Stimulated activated memory B cell treated with anti-CD40 and anti-IgM and Interleukin-4, amounts not matched to agents 10 μg/mL and 1 μg/mL and 100 μg/mL, for 72 hours (primary cell): ENCODE measurements around the gene GSG1L.
A peak's percentile ranks its signal among the peaks of the same experiment; 100 is the strongest.

Experiments
- ATAC-seq: fragments of 150-1000 bp; cut with Tn5 transposase; 2 replicates; pipeline ENCODE4 v1.10.0; 2021
- H3K27ac Mint-ChIP-seq: one replicate; pipeline ENCODE4 v1.8.0; 2022; ENCODE audit warnings: mild to moderate bottlenecking, mixed read lengths
- H3K27me3 Mint-ChIP-seq: one replicate; pipeline ENCODE4 v1.8.0; 2022; ENCODE audit warnings: mixed read lengths
- H3K36me3 Mint-ChIP-seq: one replicate; pipeline ENCODE4 v1.8.0; 2022; ENCODE audit warnings: mixed read lengths
- H3K4me1 Mint-ChIP-seq: one replicate; pipeline ENCODE4 v1.8.0; 2022; ENCODE audit warnings: mixed read lengths
- H3K4me3 Mint-ChIP-seq: one replicate; pipeline ENCODE4 v1.8.0; 2022; ENCODE audit warnings: mild to moderate bottlenecking, moderate library complexity, mixed read lengths
- H3K9me3 Mint-ChIP-seq: one replicate; pipeline ENCODE4 v1.8.0; 2022; ENCODE audit warnings: mixed read lengths

GSG1L gene

DNA sequence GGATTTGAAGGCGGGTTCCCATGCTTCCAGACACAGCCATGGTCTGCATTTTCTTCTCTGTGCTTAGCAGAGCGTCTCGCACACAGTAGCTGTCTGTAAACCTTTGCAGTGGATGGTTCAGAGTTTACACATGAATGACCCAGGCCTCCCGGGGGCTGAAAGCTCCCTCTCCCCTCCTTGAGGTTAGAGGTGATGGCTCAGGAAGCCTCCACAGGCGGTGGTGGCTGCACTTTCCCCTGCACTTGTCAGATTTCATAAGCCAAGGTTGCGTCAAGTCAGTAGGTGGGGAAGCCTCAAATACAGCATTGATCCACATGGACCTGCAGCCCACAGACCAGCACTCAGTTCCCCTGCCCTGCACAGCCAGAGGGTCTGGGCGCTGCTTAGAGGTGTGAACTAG lies 301.7 kb downstream of the GSG1L start:
- no peaks in the 10 kb centered on the region for H3K4me1 Mint-ChIP-seq
- no peaks in the 10 kb centered on the region for H3K27me3 Mint-ChIP-seq
- no peak for ATAC-seq
- peaks cover 89% of the 10 kb centered on the region for H3K36me3 Mint-ChIP-seq
- H3K9me3 Mint-ChIP-seq = no peaks in the 10 kb centered on the region
- H3K4me3 Mint-ChIP-seq = no peak overlapping the region
- H3K27ac Mint-ChIP-seq = no peak overlapping the region

DNA sequence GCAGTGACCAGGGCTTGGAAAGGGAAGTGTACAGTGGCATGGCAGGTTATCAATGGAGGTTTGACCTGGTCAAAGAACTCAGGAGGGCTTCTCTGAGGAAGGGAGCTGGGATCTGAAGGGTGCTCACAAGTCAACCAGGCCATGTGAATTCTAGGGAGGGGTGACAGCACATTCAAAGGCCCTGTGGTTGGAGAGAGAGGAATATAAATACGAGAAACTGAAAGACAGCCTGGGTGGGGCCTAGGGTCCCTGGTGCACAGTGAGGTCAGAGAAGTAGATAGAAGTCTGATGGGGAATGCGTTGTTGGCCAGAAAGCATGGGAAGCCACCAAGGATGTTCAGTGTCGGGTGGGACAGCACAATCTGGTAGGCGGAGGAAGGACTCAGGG lies 302.7 kb downstream of the GSG1L start:
- no peaks in the 10 kb centered on the region for H3K9me3 Mint-ChIP-seq
- H3K27me3 Mint-ChIP-seq = no peaks in the 10 kb centered on the region
- H3K36me3 Mint-ChIP-seq = peaks cover 89% of the 10 kb centered on the region
- H3K4me3 Mint-ChIP-seq = no peak overlapping the region
- ATAC-seq = no peak
- no peak overlapping the region for H3K27ac Mint-ChIP-seq
- no peaks in the 10 kb centered on the region for H3K4me1 Mint-ChIP-seq

GRCh38 chr16:27759967-27760788 lies 303.3 kb downstream of the GSG1L start:
- Mint-ChIP-seq H3K27me3 (no peaks in the 10 kb centered on the region), H3K4me3 (no peak overlapping the region), H3K9me3 (no peaks in the 10 kb centered on the region), H3K4me1 (no peaks in the 10 kb centered on the region), H3K27ac (no peak overlapping the region), H3K36me3 (peaks cover 86% of the 10 kb centered on the region)
- ATAC-seq = peak; percentile 84

DNA sequence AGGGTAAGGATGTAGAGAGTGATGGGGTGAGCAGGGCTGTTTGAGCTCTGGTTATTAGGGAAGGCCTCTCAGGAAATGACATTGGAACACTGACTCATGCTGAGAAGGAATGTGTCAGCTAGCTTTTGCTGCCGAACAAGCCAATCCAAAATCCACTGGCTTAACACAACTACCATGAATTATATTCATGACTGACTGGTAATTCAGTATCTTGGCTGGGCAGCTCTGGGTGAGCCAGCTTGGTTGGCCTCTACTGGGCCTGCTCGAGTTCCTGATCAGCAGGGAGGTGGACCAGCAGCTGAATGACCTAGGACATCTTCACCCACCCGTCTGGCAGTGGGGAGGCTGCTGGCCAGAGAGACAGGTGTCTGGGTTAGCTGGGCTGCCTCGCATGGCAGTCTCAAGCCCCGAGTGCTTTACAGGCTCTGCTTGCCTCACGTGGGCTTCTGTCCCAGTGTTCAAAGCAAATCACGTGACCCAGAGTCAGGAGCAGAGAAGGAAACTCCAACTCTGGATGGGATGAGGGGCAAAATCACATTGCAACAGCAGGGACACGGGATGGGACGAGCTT lies 304.1 kb downstream of the GSG1L start:
- H3K27me3 Mint-ChIP-seq = no peaks in the 10 kb centered on the region
- no peaks in the 10 kb centered on the region for H3K4me1 Mint-ChIP-seq
- H3K9me3 Mint-ChIP-seq = no peaks in the 10 kb centered on the region
- no peak overlapping the region for H3K4me3 Mint-ChIP-seq
- peaks cover 84% of the 10 kb centered on the region for H3K36me3 Mint-ChIP-seq
- ATAC-seq = no peak
- H3K27ac Mint-ChIP-seq = no peak overlapping the region

GRCh38 chr16:27758544-27758943 lies 305.0 kb downstream of the GSG1L start:
- no peaks in the 10 kb centered on the region for H3K4me1 Mint-ChIP-seq

DNA sequence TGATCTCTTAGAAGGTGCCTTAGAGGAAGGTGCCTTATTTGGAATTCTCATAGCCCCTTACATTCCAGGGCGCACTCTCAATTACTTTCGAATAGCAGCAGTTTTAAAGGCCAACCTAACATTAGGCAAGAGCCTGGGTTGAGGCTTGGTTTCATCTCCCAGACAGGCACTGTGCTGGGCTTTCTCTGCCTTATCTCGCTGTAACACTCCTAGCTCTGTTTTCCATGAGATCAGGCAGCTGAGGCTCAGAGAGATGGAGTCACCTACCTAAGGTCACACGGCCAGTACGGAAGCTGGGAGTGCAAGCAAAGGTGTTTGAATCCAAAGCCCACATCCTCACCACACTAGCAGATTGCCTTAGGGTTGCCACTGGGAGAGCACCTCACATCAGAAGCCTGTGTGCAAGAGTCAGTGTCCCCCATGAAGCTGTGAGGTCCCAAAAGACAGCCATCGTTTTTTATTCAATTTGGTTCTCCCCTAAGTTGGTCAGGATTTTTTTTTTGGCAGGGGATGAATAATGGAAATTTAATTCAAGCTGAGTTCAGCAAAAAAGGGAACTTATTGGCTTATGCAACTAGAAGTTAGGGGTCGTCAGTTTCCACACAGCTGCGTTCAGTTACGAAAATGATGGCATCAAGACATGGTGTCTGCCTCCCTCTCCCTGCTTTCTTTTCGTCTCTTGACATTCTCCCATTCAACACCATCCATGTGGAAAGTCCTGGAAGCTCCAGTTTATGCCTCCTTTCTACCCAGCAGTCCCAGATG lies 307.1 kb downstream of the GSG1L start:
- H3K9me3 Mint-ChIP-seq = no peaks in the 10 kb centered on the region
- no peak overlapping the region for H3K27ac Mint-ChIP-seq
- H3K4me3 Mint-ChIP-seq = no peak overlapping the region
- no peak for ATAC-seq
- no peaks in the 10 kb centered on the region for H3K27me3 Mint-ChIP-seq
- H3K4me1 Mint-ChIP-seq = no peaks in the 10 kb centered on the region
- peaks cover 70% of the 10 kb centered on the region for H3K36me3 Mint-ChIP-seq

More at GRCh38 chr16:27758544-27758943, 305.0 kb downstream of the GSG1L start:
- no peaks in the 10 kb centered on the region for H3K27me3 Mint-ChIP-seq
- peaks cover 80% of the 10 kb centered on the region for H3K36me3 Mint-ChIP-seq
- ATAC-seq = no peak
- H3K4me3 Mint-ChIP-seq = no peak overlapping the region
- no peak overlapping the region for H3K27ac Mint-ChIP-seq
- H3K9me3 Mint-ChIP-seq = no peaks in the 10 kb centered on the region

DNA sequence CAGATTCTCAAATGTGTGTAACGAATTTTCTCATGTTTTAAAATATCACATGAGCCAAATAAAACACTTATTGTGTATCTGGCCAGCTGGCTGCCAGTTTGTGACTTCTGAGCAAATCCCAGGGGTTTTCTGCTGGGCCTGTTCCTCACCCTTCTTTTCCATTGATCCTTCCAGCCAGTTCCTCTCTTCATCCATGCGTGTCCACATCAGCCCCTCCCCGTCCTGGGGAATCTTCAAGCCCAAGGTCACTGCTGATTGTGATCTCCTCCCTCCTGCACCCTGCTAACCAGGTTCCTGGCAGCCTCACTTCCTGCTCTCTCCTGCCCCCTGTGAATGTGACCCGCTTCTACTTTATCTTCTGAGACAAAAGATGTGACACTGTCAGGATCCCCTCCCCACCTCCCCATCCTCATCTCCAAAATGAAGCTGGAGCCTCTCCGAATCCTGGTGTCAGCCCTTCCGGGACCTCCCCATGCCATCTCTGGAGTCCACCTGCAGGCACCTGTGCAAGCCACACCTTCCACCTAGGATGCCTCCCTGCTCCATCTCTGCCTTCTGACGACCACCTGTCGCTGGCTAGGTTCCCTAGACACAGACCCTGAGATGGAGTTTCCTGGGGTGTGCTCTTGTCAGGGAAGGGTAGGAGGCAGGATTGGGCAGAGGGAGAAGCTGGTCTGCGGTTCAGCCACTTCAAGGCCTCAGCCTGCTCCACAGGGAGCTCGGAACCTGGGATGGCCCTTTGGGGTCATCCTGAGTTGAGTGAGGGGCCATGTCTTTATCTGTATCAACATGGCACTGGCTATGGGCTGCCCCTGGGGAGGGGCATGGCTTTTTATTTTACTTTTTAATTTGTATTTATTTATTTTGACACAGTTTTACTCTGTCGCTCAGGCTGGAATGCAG lies 308.5 kb downstream of the GSG1L start:
- H3K4me1 Mint-ChIP-seq = no peaks in the 10 kb centered on the region
- H3K9me3 Mint-ChIP-seq = no peaks in the 10 kb centered on the region
- H3K4me3 Mint-ChIP-seq = no peak overlapping the region
- peaks cover 59% of the 10 kb centered on the region for H3K36me3 Mint-ChIP-seq
- ATAC-seq = no peak
- H3K27ac Mint-ChIP-seq = no peak overlapping the region
- no peaks in the 10 kb centered on the region for H3K27me3 Mint-ChIP-seq

DNA sequence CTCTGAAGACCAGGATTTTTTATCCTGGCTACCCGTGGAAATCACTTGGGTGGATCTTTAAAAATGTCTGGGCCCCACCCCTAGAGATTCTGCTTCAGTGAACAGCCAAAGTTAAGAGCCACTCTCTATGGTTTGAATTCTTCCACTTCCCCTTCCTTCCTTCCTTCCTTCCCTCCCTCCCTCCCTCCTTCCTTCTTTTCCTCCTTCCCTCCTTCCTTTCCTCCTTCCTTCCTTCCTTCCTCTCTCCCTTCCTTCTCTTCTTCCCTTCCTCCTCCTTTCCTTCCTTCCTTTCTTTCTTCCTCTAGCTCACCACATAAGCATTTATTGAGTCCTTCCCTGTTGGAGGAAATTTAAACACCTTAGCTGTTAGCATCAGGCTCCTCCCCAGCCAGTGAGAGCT lies 310.0 kb downstream of the GSG1L start:
- no peak for ATAC-seq
- no peak overlapping the region for H3K27ac Mint-ChIP-seq
- no peak overlapping the region for H3K4me3 Mint-ChIP-seq
- peaks cover 5% of the 10 kb centered on the region for H3K4me1 Mint-ChIP-seq
- no peaks in the 10 kb centered on the region for H3K27me3 Mint-ChIP-seq
- H3K9me3 Mint-ChIP-seq = no peaks in the 10 kb centered on the region
- H3K36me3 Mint-ChIP-seq = peaks cover 55% of the 10 kb centered on the region

DNA sequence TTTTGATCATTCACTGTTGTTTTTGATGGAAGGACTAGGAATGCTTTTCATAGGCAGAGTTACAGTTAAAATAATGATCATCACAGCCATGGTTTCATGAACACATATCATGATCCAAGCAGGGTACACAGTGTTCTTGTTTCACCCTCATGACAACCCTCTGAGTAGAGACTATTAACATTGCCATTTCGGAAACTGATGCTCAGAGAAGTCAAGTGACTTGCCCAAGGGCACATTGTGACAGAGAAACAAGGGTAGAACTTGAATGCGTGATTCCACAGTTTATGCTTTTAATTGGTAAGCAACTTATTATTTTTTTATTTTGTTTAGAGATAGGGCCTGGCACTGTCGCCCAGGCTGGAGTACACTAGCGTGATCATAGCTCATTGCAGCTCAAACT lies 311.3 kb downstream of the GSG1L start:
- H3K4me1 Mint-ChIP-seq = peaks cover 6% of the 10 kb centered on the region

GRCh38 chr16:27751676-27752075 lies 311.8 kb downstream of the GSG1L start:
- H3K27me3 Mint-ChIP-seq = no peaks in the 10 kb centered on the region
- H3K4me1 Mint-ChIP-seq = peaks cover 6% of the 10 kb centered on the region
- H3K36me3 Mint-ChIP-seq = peaks cover 44% of the 10 kb centered on the region
- H3K4me3 Mint-ChIP-seq = no peak overlapping the region
- H3K27ac Mint-ChIP-seq = no peak overlapping the region
- no peaks in the 10 kb centered on the region for H3K9me3 Mint-ChIP-seq
- no peak for ATAC-seq

More for the DNA sequence above, 311.3 kb downstream of the GSG1L start:
- no peak for ATAC-seq
- no peak overlapping the region for H3K27ac Mint-ChIP-seq
- H3K27me3 Mint-ChIP-seq = no peaks in the 10 kb centered on the region
- H3K36me3 Mint-ChIP-seq = peaks cover 48% of the 10 kb centered on the region
- no peaks in the 10 kb centered on the region for H3K9me3 Mint-ChIP-seq
- H3K4me3 Mint-ChIP-seq = no peak overlapping the region

GRCh38 chr16:27751233-27751632 lies 312.3 kb downstream of the GSG1L start:
- H3K9me3 Mint-ChIP-seq = no peaks in the 10 kb centered on the region
- H3K36me3 Mint-ChIP-seq = peaks cover 40% of the 10 kb centered on the region
- no peak overlapping the region for H3K27ac Mint-ChIP-seq
- H3K27me3 Mint-ChIP-seq = no peaks in the 10 kb centered on the region
- H3K4me1 Mint-ChIP-seq = peaks cover 6% of the 10 kb centered on the region
- no peak overlapping the region for H3K4me3 Mint-ChIP-seq
- no peak for ATAC-seq

GRCh38 chr16:27749946-27750345 lies 313.6 kb downstream of the GSG1L start:
- Mint-ChIP-seq H3K4me3 (no peak overlapping the region), H3K27me3 (no peaks in the 10 kb centered on the region), H3K36me3 (peaks cover 35% of the 10 kb centered on the region), H3K4me1 (peaks cover 6% of the 10 kb centered on the region), H3K9me3 (no peaks in the 10 kb centered on the region), H3K27ac (no peak overlapping the region)
- no peak for ATAC-seq

- Mint-ChIP-seq H3K9me3 (no peaks in the 10 kb centered on the region), H3K4me3 (no peak overlapping the region), H3K4me1 (peaks cover 6% of the 10 kb centered on the region), H3K27ac (no peak overlapping the region), H3K27me3 (no peaks in the 10 kb centered on the region), H3K36me3 (peaks cover 33% of the 10 kb centered on the region)
- no peak for ATAC-seq
Measured at GRCh38 chr16:27749547-27749875, 314.0 kb downstream of the GSG1L start.

DNA sequence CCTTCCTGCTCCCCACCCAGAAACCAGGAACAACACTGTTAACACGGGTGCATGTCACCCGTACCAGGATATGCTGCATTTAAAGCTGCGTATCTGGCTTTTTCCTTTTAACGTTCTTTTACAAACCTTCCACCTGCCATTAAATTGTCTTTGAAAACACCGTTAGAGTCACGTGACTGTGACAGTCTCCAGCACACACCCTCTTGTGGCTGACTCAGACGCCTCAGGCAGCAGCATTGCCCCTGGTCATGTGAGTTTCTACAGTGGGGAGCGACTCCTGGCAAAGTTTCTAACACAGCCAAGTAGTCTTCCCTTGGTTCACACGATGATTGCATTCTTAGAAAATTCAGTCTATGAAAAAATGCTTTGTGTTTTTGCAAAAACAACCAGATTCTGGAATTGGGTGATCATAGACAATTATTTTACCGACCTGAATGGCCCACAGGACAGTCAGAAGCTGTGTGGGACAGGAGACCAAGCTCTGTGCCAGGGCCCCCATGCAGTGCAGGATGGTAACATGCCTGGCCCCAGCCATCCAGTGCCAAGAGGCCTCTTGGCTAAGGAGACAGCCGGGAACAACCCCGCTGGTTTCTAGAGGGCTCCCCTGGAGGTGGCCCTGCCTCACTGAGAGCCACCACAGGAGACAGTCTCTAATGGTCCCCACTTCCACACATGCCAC lies 314.5 kb downstream of the GSG1L start:
- ATAC-seq = no peak
- no peaks in the 10 kb centered on the region for H3K9me3 Mint-ChIP-seq
- H3K27ac Mint-ChIP-seq = no peak overlapping the region
- peaks cover 6% of the 10 kb centered on the region for H3K4me1 Mint-ChIP-seq
- peaks cover 33% of the 10 kb centered on the region for H3K36me3 Mint-ChIP-seq
- H3K27me3 Mint-ChIP-seq = no peaks in the 10 kb centered on the region
- no peak overlapping the region for H3K4me3 Mint-ChIP-seq
